Adipocyte (in vitro differentiated cells): Measurements from ENCODE around the gene KIF25.

ENCODE experiments used
- DNase-seq: peaks from one replicate; pipeline ENCODE4 v3.0.0-alpha.2; 2015; ENCODE audit warnings: low read depth
- H3K27me3 ChIP-seq: replicated peaks from 2 replicates; pipeline ENCODE4 v1.7.0; 2013; ENCODE audit warnings: mild to moderate bottlenecking, low read length, moderate library complexity; ENCODE audit not compliant: control insufficient read depth, insufficient read depth
- H3K36me3 ChIP-seq: 2 replicates; pipeline ENCODE4 v1.7.0; 2013; ENCODE audit warnings: low read length, mild to moderate bottlenecking, moderate library complexity; ENCODE audit not compliant: control insufficient read depth, insufficient read depth, severe bottlenecking
- H3K4me1 ChIP-seq: 2 replicates; pipeline ENCODE4 v1.7.0; 2013; ENCODE audit warnings: mild to moderate bottlenecking, low read length, moderate library complexity; ENCODE audit not compliant: control insufficient read depth, insufficient read depth
- H3K4me3 ChIP-seq: 2 replicates; pipeline ENCODE4 v1.7.0; 2013; ENCODE audit warnings: mild to moderate bottlenecking, low read length, moderate library complexity
- H3K9ac ChIP-seq: 2 replicates; pipeline ENCODE4 v1.7.0; 2013; ENCODE audit warnings: mild to moderate bottlenecking, low read length, moderate library complexity
- H3K9me3 ChIP-seq: 2 replicates; pipeline ENCODE4 v1.7.0; 2013; ENCODE audit warnings: mild to moderate bottlenecking, low read length, moderate library complexity; ENCODE audit not compliant: control insufficient read depth

Gene KIF25

GRCh38 chr6:167987396-167988153 is 9.9 kb upstream of the KIF25 start:
- Histone ChIP-seq H3K4me1 (peaks cover 4% of the 10 kb centered on the region), H3K4me3 (no peak overlapping the region), H3K36me3 (no peaks in the 10 kb centered on the region), H3K9ac (peak overlapping the region; percentile 37), H3K9me3 (no peaks in the 10 kb centered on the region), H3K27me3 (no peaks in the 10 kb centered on the region)
- DNase-seq: no peak

- H3K36me3 ChIP-seq: no peaks in the 10 kb centered on the region
- H3K9ac ChIP-seq: peak overlapping the region; percentile 37
- H3K9me3 ChIP-seq: no peaks in the 10 kb centered on the region
- no peaks in the 10 kb centered on the region for H3K27me3 ChIP-seq
- no peak for DNase-seq
- H3K4me3 ChIP-seq: no peak overlapping the region
- H3K4me1 ChIP-seq: peaks cover 4% of the 10 kb centered on the region
Measured at GRCh38 chr6:167988154-167988495, 9.3 kb upstream of the KIF25 start.

- DNase-seq: no peak
- Histone ChIP-seq H3K4me1 (peaks cover 4% of the 10 kb centered on the region), H3K9ac (no peak overlapping the region), H3K36me3 (no peaks in the 10 kb centered on the region), H3K9me3 (no peaks in the 10 kb centered on the region), H3K4me3 (no peak overlapping the region), H3K27me3 (no peaks in the 10 kb centered on the region)
Measured at GRCh38 chr6:167988945-167989841, 8.3 kb upstream of the KIF25 start.

- no peak overlapping the region for H3K4me3 ChIP-seq
- H3K27me3 ChIP-seq: no peaks in the 10 kb centered on the region
- H3K9me3 ChIP-seq: no peaks in the 10 kb centered on the region
- no peak overlapping the region for H3K9ac ChIP-seq
- H3K36me3 ChIP-seq: no peaks in the 10 kb centered on the region
- peaks cover 4% of the 10 kb centered on the region for H3K4me1 ChIP-seq
- DNase-seq: no peak
Measured at GRCh38 chr6:167990016-167990945, 7.2 kb upstream of the KIF25 start.

GRCh38 chr6:167993169-167993568 is 4.3 kb upstream of the KIF25 start:
- H3K27me3 ChIP-seq: peaks cover 5% of the 10 kb centered on the region
- no peak overlapping the region for H3K9ac ChIP-seq
- H3K4me1 ChIP-seq: peaks cover 3% of the 10 kb centered on the region
- no peak overlapping the region for H3K4me3 ChIP-seq
- DNase-seq: no peak
- H3K36me3 ChIP-seq: no peaks in the 10 kb centered on the region
- no peaks in the 10 kb centered on the region for H3K9me3 ChIP-seq

GRCh38 chr6:167993831-167994230 is 3.6 kb upstream of the KIF25 start:
- no peak for DNase-seq
- H3K27me3 ChIP-seq: peaks cover 5% of the 10 kb centered on the region
- H3K9me3 ChIP-seq: no peaks in the 10 kb centered on the region
- peaks cover 8% of the 10 kb centered on the region for H3K4me1 ChIP-seq
- no peak overlapping the region for H3K4me3 ChIP-seq
- H3K36me3 ChIP-seq: no peaks in the 10 kb centered on the region
- H3K9ac ChIP-seq: no peak overlapping the region

GRCh38 chr6:167995302-167995701 is 2.2 kb upstream of the KIF25 start:
- H3K4me1 ChIP-seq: peaks cover 8% of the 10 kb centered on the region
- DNase-seq: no peak
- H3K4me3 ChIP-seq: no peak overlapping the region
- H3K27me3 ChIP-seq: peaks cover 5% of the 10 kb centered on the region
- H3K36me3 ChIP-seq: no peaks in the 10 kb centered on the region
- H3K9me3 ChIP-seq: no peaks in the 10 kb centered on the region
- no peak overlapping the region for H3K9ac ChIP-seq

DNA sequence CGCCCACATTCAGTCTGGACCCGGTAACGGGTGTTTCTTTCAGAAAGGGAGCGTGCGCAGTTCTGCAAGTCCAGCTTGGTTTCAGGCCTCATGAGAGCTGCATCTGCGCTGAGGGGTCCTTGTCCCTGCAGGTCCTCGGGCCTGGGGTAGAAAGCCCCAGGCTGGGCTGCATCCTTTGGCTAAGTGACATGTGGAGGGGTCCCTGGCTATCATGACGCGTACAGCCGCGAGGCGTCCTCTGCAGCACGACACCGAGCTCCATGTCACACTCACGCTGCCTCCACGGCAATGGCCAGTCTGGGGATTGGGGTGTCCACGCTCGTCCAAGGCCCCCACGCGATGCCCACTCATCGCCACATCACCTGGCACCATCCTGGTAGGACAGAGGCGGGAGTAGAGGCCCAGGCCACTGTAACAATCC is 1.7 kb upstream of the KIF25 start:
- no peak for DNase-seq
- Histone ChIP-seq H3K4me3 (no peak overlapping the region), H3K9ac (no peak overlapping the region), H3K4me1 (peaks cover 8% of the 10 kb centered on the region), H3K9me3 (no peaks in the 10 kb centered on the region), H3K27me3 (peaks cover 5% of the 10 kb centered on the region), H3K36me3 (no peaks in the 10 kb centered on the region)

- no peak for DNase-seq
- H3K27me3 ChIP-seq: peaks cover 5% of the 10 kb centered on the region
Measured at GRCh38 chr6:167996424-167997199, 859 bp upstream of the KIF25 start.

DNA sequence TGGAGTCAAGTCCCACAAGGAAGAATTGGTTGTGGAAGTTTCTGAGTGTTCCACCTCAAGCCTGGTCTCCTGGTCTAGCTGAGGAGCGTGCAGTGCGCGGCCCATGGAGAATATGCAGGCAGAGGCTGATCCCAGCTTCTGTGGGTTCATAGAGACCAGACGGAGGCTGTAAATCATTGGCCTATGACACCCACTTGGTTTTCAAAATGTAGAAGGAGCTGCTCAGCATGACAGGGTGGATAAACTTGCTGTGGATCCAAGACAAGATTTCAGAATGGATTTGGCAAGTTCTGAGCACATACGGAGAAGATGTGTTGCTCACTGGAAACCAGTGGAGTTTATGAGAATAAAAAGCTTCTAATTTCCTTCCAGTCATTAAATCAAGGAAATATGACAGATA is 744 bp downstream of the KIF25 start:
- peaks cover 8% of the 10 kb centered on the region for H3K4me1 ChIP-seq
- no peak overlapping the region for H3K4me3 ChIP-seq
- no peak for DNase-seq
- no peak overlapping the region for H3K9ac ChIP-seq
- H3K36me3 ChIP-seq: no peaks in the 10 kb centered on the region
- H3K27me3 ChIP-seq: peaks cover 10% of the 10 kb centered on the region
- H3K9me3 ChIP-seq: no peaks in the 10 kb centered on the region

More at GRCh38 chr6:167996424-167997199, 859 bp upstream of the KIF25 start:
- Histone ChIP-seq H3K36me3 (no peaks in the 10 kb centered on the region), H3K9ac (no peak overlapping the region), H3K4me1 (peaks cover 8% of the 10 kb centered on the region), H3K9me3 (no peaks in the 10 kb centered on the region), H3K4me3 (no peak overlapping the region)
